K562 (cell line): ENCODE data around the gene NRXN2. TPM values are rescaled to one million over a fixed set of nuclear protein-coding genes. Genes with fewer than 3 reads are reported as not detected.

ENCODE experiments used
- ATAC-seq: fragments of 200-7000 bp; cut with Tn5 transposase; 3 replicates; pipeline ENCODE4 v1.9.1; 2020; ENCODE audit warnings: moderate library complexity
- BruUV-seq: library from RNA; stranded (reverse); fragments of 400-500 nt; replicated peaks from 2 replicates; lab custom pipeline; 2021; lab: Mats Ljungman, UMichigan
- CTCF ChIA-PET: fragments of 300-600 bp; formaldehyde crosslinking; extraction: SDS; loops from one replicate; lab custom pipeline; 2021; ENCODE audit warnings: low intra/inter-chr PET ratio; lab: Yijun Ruan, JAX
- POLR2A ChIA-PET: fragments of 300-600, 350-650 bp; sonication (Branson Sonifier 250); formaldehyde crosslinking; extraction: SDS; loops from one replicate; lab custom pipeline; 2021; ENCODE audit warnings: antibody characterized with exemption, inconsistent platforms; lab: Yijun Ruan, JAX
- DNase-seq, 4 experiments: peaks; one replicate each; pipeline versions ENCODE4 v3.0.0 to v3.0.0-alpha.2; 2011 to 2018; ENCODE audit warnings: low spot score in 3 of 4, mixed read lengths in 3 of 4; ENCODE audit errors: extremely low read depth in 1 of 4
- FAIRE-seq: peaks from 2 replicates; lab custom pipeline; 2011; peaks lifted over from hg19 to GRCh38; lab: Jason Lieb, UNC
- H2AFZ ChIP-seq: 2 replicates; pipeline ENCODE4 v1.6.0; 2011; ENCODE audit warnings: low read depth, low read length, control low read depth, inconsistent platforms
- H3K27ac ChIP-seq: fragments of 200-600 bp; 3 replicates; pipeline ENCODE4 v1.8.0; 2011; ENCODE audit warnings: low read depth, mild to moderate bottlenecking, control low read depth, inconsistent platforms, low read length, moderate library complexity, mixed read lengths; ENCODE audit errors: extremely low read depth
- H3K27me3 ChIP-seq, 2 experiments: fragments of 300-600 bp in 1 of 2; 2 replicates in 1 of 2; 3 replicates in 1 of 2; pipeline versions ENCODE4 v1.6.0 to v1.8.0; 2011; ENCODE audit warnings: inconsistent platforms in 2 of 2, low read length in 2 of 2, mild to moderate bottlenecking in 1 of 2, mixed read lengths in 1 of 2, moderate library complexity in 1 of 2; ENCODE audit not compliant: control insufficient read depth in 2 of 2, insufficient read depth in 2 of 2
- H3K36me3 ChIP-seq: fragments of 300-600 bp; 3 replicates; pipeline ENCODE4 v1.8.0; 2011; ENCODE audit warnings: mild to moderate bottlenecking, low read length, inconsistent platforms; ENCODE audit not compliant: control insufficient read depth, insufficient read depth
- H3K4me1 ChIP-seq, 2 experiments: fragments of 200-600 bp in 1 of 2; replicated peaks in 1 of 2; 2 replicates in 1 of 2; 3 replicates in 1 of 2; pipeline versions ENCODE4 v1.5.1 to v1.8.0; 2011; ENCODE audit warnings: inconsistent platforms in 2 of 2, low read length in 2 of 2, mild to moderate bottlenecking in 1 of 2, mixed read lengths in 1 of 2, moderate library complexity in 1 of 2; ENCODE audit not compliant: control insufficient read depth in 2 of 2, insufficient read depth in 2 of 2
- H3K4me2 ChIP-seq: 2 replicates; pipeline ENCODE4 v1.6.1; 2011; ENCODE audit warnings: low read length, control low read depth, inconsistent platforms, mixed read lengths; ENCODE audit not compliant: insufficient read depth
- H3K4me3 ChIP-seq: fragments of 200-600 bp; sonication (generic), shearing (Covaris generic); 2 replicates; pipeline ENCODE4 v1.5.1; 2016; ENCODE audit warnings: control low read depth, inconsistent platforms
- H3K79me2 ChIP-seq: fragments of 200-600 bp; 3 replicates; pipeline ENCODE4 v1.8.0; 2011; ENCODE audit warnings: low read length, inconsistent platforms; ENCODE audit not compliant: control insufficient read depth, insufficient read depth
- H3K9ac ChIP-seq, 2 experiments: 2 replicates each; pipeline versions ENCODE4 v1.6.0 to v1.6.1; 2011; ENCODE audit warnings: low read depth in 2 of 2, low read length in 2 of 2, control low read depth in 1 of 2, inconsistent platforms in 1 of 2, mild to moderate bottlenecking in 1 of 2, mixed read lengths in 1 of 2; ENCODE audit not compliant: insufficient read depth in 1 of 2
- H3K9me1 ChIP-seq: one replicate; pipeline ENCODE4 v1.6.0; 2011; ENCODE audit warnings: inconsistent platforms, mild to moderate bottlenecking, low read length, moderate library complexity; ENCODE audit not compliant: control insufficient read depth, insufficient read depth
- H3K9me3 ChIP-seq: replicated peaks from 2 replicates; pipeline ENCODE4 v1.5.1; 2011; ENCODE audit warnings: low read depth, low read length, inconsistent platforms; ENCODE audit not compliant: control insufficient read depth, insufficient read depth
- H4K20me1 ChIP-seq: replicated peaks from 2 replicates; pipeline ENCODE4 v1.6.1; 2011; ENCODE audit warnings: low read length, inconsistent platforms, mixed read lengths; ENCODE audit not compliant: control insufficient read depth, insufficient read depth
- BDP1 ChIP-seq: IDR thresholded peaks from 3 replicates; pipeline ENCODE4 v1.6.1; 2011; ENCODE audit not compliant: insufficient read length, insufficient read depth
- CEBPB ChIP-seq: fragments of 450-650 bp; IDR thresholded peaks from 2 replicates; pipeline ENCODE4 v1.6.1; 2016; ENCODE audit warnings: missing genetic modification characterization, missing compliant biosample characterization
- CEBPG ChIP-seq, 3 experiments: fragments of 200-800 bp in 1 of 3; sonication (Bioruptor generic) in 1 of 3; sonication (generic) in 1 of 3; formaldehyde crosslinking in 1 of 3; IDR thresholded peaks in 2 of 3; conservative IDR thresholded peaks in 1 of 3; 2 replicates each; pipeline versions ENCODE4 v1.6.1 to v1.8.0; 2016 to 2022; ENCODE audit warnings: missing compliant biosample characterization in 2 of 3, missing genetic modification characterization in 2 of 3, mild to moderate bottlenecking in 1 of 3, missing genetic modification reagents in 1 of 3
- FOSL1 ChIP-seq: fragments of 200-800 bp; sonication (Bioruptor generic); conservative IDR thresholded peaks from 2 replicates; pipeline ENCODE4 v1.6.1; 2016; ENCODE audit warnings: missing genetic modification characterization, missing compliant biosample characterization
- KDM1A ChIP-seq, 2 experiments: fragments of 450-650 bp; IDR thresholded peaks; 2 replicates each; pipeline ENCODE4 v1.6.1; 2016; ENCODE audit warnings: mild to moderate bottlenecking in 2 of 2
- RBFOX2 ChIP-seq: fragments of 200-400 bp; formaldehyde crosslinking; IDR thresholded peaks from 2 replicates; pipeline ENCODE4 v1.6.1; 2017; ENCODE audit warnings: low read depth, mild to moderate bottlenecking, low read length, moderate library complexity
- ZBTB8A ChIP-seq: fragments of 450-650 bp; IDR thresholded peaks from 2 replicates; pipeline ENCODE4 v1.6.1; 2018; ENCODE audit warnings: mild to moderate bottlenecking, moderate library complexity; ENCODE audit not compliant: partially characterized antibody
- ZNF57 ChIP-seq: fragments of 450-650 bp; formaldehyde crosslinking; IDR thresholded peaks from 2 replicates; pipeline ENCODE4 v1.4.0; 2020; ENCODE audit warnings: mild to moderate bottlenecking, moderate library complexity
- WGBS: fragments of 100-300 bp; shearing (Covaris generic); methylation state at CpG from one replicate; pipeline ENCODE4 v1.1.6; 2016; ENCODE audit warnings: low coverage, mixed read lengths; ENCODE audit not compliant: insufficient coverage; ENCODE audit errors: missing lambda C conversion rate; 5-methylcytosine and 5-hydroxymethylcytosine counted together
- in situ Hi-C: fragments of 300-500 bp; cut with MboI; formaldehyde crosslinking; loops from 4 replicates; pipeline ENCODE4 v1.15.0; 2018; ENCODE audit warnings: inconsistent platforms, mixed read lengths
- intact Hi-C: fragments of 100-400 bp; cut with micrococcal nuclease; formaldehyde crosslinking; loops from 2 replicates; pipeline ENCODE4 v1.14.2; 2022
- polyA plus RNA-seq, 8 experiments: library from polyadenylated mRNA; depleted of rRNA in 4 of 8; stranded (reverse) in 5 of 8; unstranded in 3 of 8; fragments of >200 nt; fragmentation: Nextera tagmentation in 2 of 8; fragmentation: Illumina TruSeq in 1 of 8; extraction: Ambion mirVana in 2 of 8; extraction: Trizol in 1 of 8; gene quantifications; 2 replicates each; pipeline versions ENCODE4 v1.2.1 to v1.2.3, GENCODE V29; 2011 to 2014; ENCODE audit warnings: inconsistent platforms in 1 of 8, missing spikeins in 1 of 8
- total RNA-seq, 7 experiments: library from RNA; depleted of rRNA in 6 of 7; stranded (reverse); fragments of >200 nt in 6 of 7; fragmentation: Illumina TruSeq in 2 of 7; extraction: Trizol in 2 of 7; gene quantifications; 2 replicates each; pipeline versions ENCODE4 v1.2.1 to v1.2.3, GENCODE V29; 2011 to 2021; ENCODE audit warnings: low replicate concordance in 1 of 7

Gene NRXN2
- total and polyA plus RNA-seq, 9 of the 15 experiments (the other 6 are each of a cell fraction or from before 2014, with no cell fraction given) = 0.07 to 0.47 (median 0.15) TPM; not detected in 4

GRCh38 chr11:64655941-64656601 lies 66.9 kb downstream of the NRXN2 start:
- no peaks in the 10 kb centered on the region for H3K36me3 ChIP-seq
- no peak for TF ChIP-seq ZBTB8A
- TF ChIP-seq RBFOX2 = no peak
- TF ChIP-seq CEBPB (tag) = peak; percentile 70
- no peak for TF ChIP-seq FOSL1 (tag)
- TF ChIP-seq ZNF57 (CRISPR knock-in tag) = no peak
- TF ChIP-seq BDP1 = no peak
- no peak for TF ChIP-seq CEBPG (CRISPR knock-in tag; IDR thresholded peaks at IDR 0.05)
- TF ChIP-seq CEBPG (tag; conservative IDR thresholded peaks at IDR 0.05 in 1 of 2, IDR thresholded peaks at IDR 0.05 in 1 of 2) = 0 out of 4 replicates have a peak, but pooled peaks of 1 of the 2 experiments have one; percentile 14
- no peak for TF ChIP-seq KDM1A (IDR thresholded peaks at IDR 0.05)
- no peak overlapping the region for H3K27ac ChIP-seq
- no peak overlapping the region for H3K4me2 ChIP-seq
- H3K4me1 ChIP-seq = peaks cover 45 to 50% of the 10 kb centered on the region in 2 experiments
- no TSS peak for BruUV-seq
- ATAC-seq (no peak), DNase-seq (peak in 1 of 4 experiments; percentile 33), FAIRE-seq (no peak)
- WGBS = 46% methylated on average over 8 of the region's 8 CpGs
- POLR2A ChIA-PET = no interaction called here
- no peaks in the 10 kb centered on the region for H3K79me2 ChIP-seq
- no peaks in the 10 kb centered on the region for H4K20me1 ChIP-seq
- no peaks in the 10 kb centered on the region; a peak in 1 of 5 replicates for H3K27me3 ChIP-seq
- H2AFZ ChIP-seq = no peak overlapping the region
- intact Hi-C loops (loop anchor here (5.0 to 10.0 kb wide), 2 partner anchors 69 to 86 kb away; partner anchors contain the start of genes NRXN2 and RASGRP2), in situ Hi-C loops (loop anchor here (5.0 kb wide), 1 partner anchor 299 kb away; the partner anchor contains the start of gene RPS6KA4)
- H3K9me3 ChIP-seq = no peaks in the 10 kb centered on the region
- no peaks in the 10 kb centered on the region for H3K9me1 ChIP-seq
- CTCF ChIA-PET = interaction anchor here (0.8 kb wide), 1 partner anchor 87 kb away, joined by 4 read pairs; no protein-coding TSS in a partner anchor
- no peak overlapping the region for H3K4me3 ChIP-seq
- peak overlapping the region in 1 of 2 experiments; percentile 43; a peak in 1 of 4 replicates for H3K9ac ChIP-seq
